LNCaP clone FGC (cell line): ENCODE data around the gene PEX11B.
A peak's percentile ranks its signal among the peaks of the same experiment; 100 is the strongest.

Experiments
- DNase-seq: peaks from one replicate; pipeline ENCODE4 v3.0.0-alpha.2; 2011; ENCODE audit warnings: low read depth
- H3K4me3 ChIP-seq: 2 replicates; pipeline ENCODE4 v1.5.1; 2011; ENCODE audit warnings: mild to moderate bottlenecking, low read depth, low read length, control low read depth
- TF ChIP-seq, protein P1 (sequence below): IDR thresholded peaks from 2 replicates; pipeline ENCODE4 v1.5.1; 2012; ENCODE audit warnings: mild to moderate bottlenecking; ENCODE audit not compliant: control insufficient read depth, insufficient read depth; ENCODE audit errors: extremely low read depth

Gene PEX11B

DNA sequence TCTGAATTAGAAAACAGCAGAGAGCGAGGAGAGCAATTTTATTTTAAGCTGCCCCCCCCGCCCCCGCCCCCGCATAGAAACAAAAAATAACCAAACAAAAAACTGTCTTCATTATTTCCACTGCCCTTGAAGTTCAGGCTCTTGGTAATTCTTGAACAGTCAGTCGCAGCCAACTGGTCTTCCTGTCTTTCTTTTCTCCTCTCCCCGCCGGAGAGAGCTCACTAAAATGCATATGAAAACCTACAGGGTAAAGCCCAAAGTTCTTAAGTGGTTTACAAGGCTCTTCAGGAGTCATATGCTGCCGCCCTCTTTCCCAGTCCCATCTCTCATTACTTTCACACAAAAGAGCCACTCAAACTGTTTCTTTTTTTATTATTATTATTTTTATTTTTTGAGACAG, 31.7 kb downstream of the PEX11B start:
- H3K4me3 ChIP-seq, result no peak overlapping the region
- TF ChIP-seq, protein P1, sequence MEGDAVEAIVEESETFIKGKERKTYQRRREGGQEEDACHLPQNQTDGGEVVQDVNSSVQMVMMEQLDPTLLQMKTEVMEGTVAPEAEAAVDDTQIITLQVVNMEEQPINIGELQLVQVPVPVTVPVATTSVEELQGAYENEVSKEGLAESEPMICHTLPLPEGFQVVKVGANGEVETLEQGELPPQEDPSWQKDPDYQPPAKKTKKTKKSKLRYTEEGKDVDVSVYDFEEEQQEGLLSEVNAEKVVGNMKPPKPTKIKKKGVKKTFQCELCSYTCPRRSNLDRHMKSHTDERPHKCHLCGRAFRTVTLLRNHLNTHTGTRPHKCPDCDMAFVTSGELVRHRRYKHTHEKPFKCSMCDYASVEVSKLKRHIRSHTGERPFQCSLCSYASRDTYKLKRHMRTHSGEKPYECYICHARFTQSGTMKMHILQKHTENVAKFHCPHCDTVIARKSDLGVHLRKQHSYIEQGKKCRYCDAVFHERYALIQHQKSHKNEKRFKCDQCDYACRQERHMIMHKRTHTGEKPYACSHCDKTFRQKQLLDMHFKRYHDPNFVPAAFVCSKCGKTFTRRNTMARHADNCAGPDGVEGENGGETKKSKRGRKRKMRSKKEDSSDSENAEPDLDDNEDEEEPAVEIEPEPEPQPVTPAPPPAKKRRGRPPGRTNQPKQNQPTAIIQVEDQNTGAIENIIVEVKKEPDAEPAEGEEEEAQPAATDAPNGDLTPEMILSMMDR, result no peak
- no peak for DNase-seq

DNA sequence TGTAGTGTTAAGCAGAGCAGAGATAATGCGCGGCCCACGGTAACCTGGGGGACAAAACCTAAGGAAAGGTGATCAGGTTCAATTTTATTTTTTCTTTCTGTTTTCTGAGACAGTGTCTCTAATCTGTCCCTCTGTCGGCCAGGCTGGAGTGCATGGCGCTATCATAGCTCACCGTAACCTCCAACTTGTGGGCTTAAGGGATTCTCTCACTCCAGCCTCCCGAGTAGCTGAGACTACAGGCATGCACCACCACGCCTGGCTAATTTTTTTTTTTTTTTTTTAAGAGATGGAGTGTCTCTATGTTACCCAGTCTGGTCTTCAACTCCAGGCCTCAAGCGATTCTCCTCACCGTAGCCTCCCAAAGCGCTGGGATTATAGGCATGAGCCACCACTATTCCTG, 32.1 kb downstream of the PEX11B start:
- H3K4me3 ChIP-seq, result no peak overlapping the region; the same call in 1 of the 2 replicates
- no peak for DNase-seq
- TF ChIP-seq, protein P1, result no peak

DNA sequence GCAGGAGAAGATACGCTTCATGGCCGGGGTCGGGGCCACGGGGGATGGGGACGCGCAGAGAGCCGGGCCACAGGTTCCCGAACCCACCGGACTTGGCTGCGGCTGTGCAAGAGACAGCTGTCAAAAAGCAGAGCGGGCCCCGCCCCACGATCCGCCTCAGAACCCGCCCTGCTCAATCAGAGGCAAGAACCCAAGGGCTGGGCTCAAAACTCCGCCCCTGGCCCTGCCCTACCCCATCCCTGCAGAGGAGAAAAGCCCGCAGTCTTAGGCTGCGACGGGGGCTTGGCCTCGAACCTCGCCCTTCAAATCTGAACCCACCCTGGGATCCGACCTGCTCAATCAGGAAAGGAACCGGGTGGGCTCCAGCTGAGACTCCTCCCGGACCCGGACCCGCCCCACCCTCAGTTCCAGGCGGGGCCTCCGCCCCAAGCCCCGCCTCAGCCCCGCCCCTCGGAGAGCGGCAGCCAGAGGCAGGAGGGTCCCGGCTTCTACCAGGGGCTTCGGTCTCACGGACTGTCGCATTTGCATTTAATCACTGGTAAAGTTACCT, 32.7 kb downstream of the PEX11B start, which contains the start of gene ANKRD35:
Gene ANKRD35, minus strand, starts transcription at position 129 of the 550 bp plus-strand sequence. Its CDS starts 108 bp downstream, at position 21.
- TF ChIP-seq, protein P1, result no peak
- DNase-seq, result no peak
- H3K4me3 ChIP-seq, result peak within 1 kb of the TSS; percentile 59

DNA sequence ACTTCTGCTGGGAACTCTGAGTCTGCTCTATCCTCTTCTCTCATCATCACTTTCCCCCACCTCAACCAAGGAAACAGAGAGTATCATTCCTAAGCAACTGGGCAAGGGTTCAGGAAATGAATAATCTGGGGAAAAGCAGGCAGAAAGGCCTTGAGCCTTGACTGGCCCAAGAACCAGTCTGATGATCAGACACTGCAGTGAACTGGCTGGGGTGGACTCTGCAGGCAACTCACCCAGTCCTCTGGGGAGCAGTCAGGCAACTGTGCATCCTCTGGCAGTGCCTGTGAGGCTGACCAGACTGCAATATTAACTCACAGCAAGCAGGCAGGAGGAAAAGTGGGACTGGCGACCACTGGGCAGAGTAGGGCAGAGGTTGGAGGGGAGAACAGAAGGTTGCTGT, 33.8 kb downstream of the PEX11B start:
- no peak for DNase-seq
- TF ChIP-seq, protein P1, result no peak
- no peak overlapping the region for H3K4me3 ChIP-seq

DNA sequence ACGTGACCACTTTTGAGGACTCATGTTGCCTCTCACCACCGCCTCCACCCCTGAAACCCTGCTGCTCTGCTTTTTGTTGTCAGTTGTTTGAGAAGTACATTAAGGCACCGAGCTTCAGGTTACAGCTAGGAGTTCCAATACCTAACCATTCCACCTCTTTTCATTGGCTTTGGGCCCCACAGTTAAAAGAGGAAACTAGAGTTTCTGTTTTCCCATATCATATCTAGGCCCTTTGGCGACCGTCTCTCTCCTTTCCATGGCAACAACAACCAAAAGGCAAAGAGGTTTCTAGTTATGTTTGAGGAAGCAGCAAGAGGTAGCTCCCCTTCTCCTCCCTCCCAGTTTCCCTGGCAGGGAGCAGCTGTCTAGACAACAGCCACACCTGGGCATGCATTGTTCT, 38.7 kb downstream of the PEX11B start:
- TF ChIP-seq, protein P1, result no peak
- H3K4me3 ChIP-seq, result no peak overlapping the region
- no peak for DNase-seq

DNA sequence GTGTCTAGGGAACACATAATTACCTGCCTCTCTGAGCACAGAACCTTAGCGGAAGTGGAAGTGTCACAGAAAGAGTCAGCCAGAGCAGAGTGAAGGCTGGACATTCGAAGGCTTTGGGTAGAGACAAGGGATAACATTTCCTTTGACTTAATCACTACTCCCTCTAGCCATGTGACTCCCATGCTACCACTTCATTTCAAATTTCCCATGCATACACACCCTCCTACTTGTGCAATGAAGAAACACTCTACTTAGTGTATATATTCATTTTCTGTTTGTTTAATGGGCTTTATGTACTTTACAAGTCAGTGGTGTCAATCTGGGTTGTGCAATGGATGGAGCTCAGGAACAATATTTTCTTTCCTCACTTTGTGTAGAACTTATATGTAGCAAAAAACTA, 39.8 kb downstream of the PEX11B start:
- DNase-seq, result no peak
- TF ChIP-seq, protein P1, result no peak
- H3K4me3 ChIP-seq, result no peak overlapping the region

DNA sequence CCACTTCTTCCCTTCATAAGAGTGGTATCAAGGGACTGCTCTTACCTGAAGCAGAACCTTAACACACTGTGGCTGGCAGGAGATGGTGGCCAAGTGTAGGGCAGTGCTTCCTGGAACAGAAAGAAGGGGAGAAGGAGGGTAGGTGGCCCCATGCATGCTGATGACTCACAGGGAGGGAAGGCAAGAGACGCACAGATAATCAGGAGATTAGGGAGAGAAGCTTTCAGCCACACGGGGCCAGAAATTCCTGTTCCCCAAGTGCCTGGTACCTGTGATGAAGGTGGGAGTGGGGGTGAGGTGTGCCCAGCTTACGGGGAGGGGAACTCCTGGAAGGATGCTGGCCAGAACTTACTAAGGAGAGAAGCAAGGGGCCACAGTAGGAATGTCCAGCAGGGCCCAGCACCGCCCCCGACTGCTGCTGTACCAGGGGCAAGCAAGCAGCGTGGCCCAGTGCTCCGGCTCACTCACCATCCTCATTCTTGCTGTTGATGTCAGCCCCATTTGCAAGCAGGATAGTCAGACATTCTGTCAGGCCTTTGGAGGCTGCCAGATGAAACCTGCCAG, 40.5 kb downstream of the PEX11B start:
- DNase-seq, result no peak
- H3K4me3 ChIP-seq, result no peak overlapping the region
- TF ChIP-seq, protein P1, result no peak
